8988T (cell line): ENCODE data around the gene DTL.
A peak's percentile ranks its signal among the peaks of the same experiment; 100 is the strongest.
"Not testable (repeated sequence)": the region's sequence is repeated elsewhere in the genome, so short reads cannot be mapped to it uniquely, and the experiment has no call there.

Source experiments
- DNase-seq: peaks from one replicate; pipeline ENCODE4 v3.0.0; 2011

DTL gene, protein sequence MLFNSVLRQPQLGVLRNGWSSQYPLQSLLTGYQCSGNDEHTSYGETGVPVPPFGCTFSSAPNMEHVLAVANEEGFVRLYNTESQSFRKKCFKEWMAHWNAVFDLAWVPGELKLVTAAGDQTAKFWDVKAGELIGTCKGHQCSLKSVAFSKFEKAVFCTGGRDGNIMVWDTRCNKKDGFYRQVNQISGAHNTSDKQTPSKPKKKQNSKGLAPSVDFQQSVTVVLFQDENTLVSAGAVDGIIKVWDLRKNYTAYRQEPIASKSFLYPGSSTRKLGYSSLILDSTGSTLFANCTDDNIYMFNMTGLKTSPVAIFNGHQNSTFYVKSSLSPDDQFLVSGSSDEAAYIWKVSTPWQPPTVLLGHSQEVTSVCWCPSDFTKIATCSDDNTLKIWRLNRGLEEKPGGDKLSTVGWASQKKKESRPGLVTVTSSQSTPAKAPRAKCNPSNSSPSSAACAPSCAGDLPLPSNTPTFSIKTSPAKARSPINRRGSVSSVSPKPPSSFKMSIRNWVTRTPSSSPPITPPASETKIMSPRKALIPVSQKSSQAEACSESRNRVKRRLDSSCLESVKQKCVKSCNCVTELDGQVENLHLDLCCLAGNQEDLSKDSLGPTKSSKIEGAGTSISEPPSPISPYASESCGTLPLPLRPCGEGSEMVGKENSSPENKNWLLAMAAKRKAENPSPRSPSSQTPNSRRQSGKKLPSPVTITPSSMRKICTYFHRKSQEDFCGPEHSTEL

GRCh38 chr1:212035123-212035834 lies at the start of gene DTL, which contains the start of gene INTS7:
DTL (plus strand) TSS chr1:212035748; CDS start chr1:212035891, 143 bp downstream.
INTS7 (minus strand) TSS chr1:212035557; CDS start chr1:212035437, 120 bp downstream.
- peak; percentile 77 for DNase-seq

- DNase-seq, result no peak
Measured at GRCh38 chr1:211986628-211987254, 48.8 kb upstream of the DTL start.

DNA sequence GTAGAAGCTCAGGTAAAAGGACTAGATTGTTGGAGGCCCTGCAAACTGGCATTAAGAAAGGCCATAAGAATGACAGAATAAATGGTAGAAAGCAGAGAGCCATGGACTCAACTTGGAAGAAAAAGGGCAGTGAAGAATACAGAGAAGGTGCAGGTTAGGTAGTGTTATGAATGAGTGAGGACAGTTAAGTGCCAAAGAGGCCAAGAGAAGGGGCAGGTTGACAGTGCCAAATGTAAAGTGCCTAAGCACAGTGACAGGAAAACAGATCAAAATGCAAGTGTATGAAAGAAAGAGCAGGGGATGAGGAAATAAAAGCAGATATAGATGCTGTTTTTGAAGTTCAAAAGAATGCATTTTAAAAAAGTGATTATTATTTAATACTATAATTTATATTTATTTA lies 43.9 kb upstream of the DTL start:
- no peak for DNase-seq

DNA sequence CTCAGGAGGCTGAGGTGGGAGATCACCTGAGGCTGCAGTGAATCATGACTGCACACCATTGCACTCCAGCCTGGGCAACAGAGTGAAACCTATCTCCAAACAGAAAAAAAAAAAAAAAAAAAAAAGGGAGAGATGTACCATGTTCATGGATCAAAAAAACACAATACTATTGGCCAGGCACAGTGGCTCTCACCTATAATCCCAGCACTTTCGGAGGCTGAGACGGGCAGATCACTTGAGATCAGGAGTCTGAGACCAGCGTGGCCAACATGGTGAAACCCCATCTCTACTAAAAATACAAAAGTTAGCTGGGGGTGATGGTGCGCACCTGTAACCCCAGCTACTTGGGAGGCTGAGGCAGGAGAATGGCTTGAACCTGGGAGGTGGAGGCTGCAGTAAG lies 38.1 kb upstream of the DTL start:
- DNase-seq, result not testable (repeated sequence)

GRCh38 chr1:212002536-212002935 lies 33.0 kb upstream of the DTL start:
- no peak for DNase-seq

- DNase-seq, result no peak
Measured at GRCh38 chr1:212004895-212005608, 30.5 kb upstream of the DTL start.

DNA sequence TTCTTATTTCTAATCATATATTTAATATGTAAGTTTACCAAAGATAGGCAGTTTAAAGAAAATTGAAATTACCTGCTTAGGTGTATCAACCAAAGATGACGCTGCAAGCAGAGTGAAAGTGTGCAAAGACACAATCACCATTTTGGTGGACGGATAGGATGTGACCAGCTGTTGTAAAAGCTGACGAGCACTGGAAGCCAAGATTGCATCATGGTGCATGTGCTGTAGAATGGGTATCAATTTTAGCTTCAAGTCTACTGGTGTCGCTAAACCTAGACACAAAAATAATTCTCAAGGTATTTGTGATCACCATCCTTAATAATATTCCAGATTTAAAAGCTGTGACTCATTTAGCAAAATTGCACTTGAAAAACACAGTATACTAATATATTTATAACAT lies 28.4 kb upstream of the DTL start:
- no peak for DNase-seq

DNA sequence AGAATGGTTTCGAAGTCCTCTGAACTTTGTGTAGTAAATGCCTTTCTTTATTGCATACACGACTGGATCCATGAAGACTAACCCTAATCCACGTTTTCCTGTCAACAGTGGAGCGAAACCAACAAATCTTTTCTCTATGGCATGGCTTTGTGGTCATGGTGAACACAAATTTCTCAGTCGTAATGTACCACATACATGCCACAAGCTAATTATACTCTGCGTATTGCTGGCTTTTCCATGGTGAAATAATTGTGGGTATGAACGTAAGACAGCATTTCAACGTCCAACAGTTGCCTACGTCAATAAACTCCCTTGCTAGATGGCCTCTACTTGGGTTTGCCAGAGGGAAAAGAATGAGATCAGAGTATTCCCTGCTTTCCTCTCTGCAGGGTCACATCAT lies 27.7 kb upstream of the DTL start:
- DNase-seq, result no peak

DNA sequence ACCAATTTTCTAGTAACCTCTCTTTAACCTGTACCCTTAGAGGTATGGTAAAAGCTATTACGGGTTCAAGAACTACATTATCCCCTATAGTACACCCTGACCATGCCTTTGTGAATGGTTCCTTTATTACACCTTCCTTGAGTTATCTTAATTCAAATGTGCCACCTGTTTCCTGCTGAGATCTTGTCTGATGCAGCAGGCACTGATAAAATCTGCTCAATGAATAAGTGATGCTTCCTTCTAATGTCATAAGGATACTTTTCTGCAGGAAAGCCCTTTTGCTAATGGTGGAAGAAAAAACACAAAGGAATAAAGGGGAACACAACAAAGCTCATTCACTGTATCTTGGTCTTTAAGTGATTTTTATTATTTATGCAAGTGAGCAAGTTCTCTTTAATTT lies 26.0 kb upstream of the DTL start:
- no peak for DNase-seq

- DNase-seq, result no peak
Measured at GRCh38 chr1:212010004-212010403, 25.5 kb upstream of the DTL start.

- DNase-seq, result peak; percentile 31
Measured at GRCh38 chr1:212012034-212012740, 23.4 kb upstream of the DTL start.

DNA sequence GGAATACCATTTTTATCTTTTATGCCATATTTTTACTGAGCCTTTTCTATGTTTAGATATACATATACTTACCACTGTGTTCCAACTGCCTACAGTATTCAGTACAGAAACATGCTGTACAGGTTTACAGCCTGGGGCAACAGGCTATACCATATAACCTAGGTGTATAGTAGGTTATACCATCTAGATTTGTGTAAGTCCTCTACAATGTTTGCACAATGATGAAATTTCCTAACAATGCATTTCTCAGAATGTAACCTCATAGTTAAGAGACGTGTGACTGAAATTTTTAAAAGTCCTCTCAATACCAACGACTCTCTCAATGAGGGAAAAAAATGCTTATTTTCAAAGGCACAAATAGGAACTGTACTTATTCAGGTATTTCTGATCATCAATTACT lies 21.9 kb upstream of the DTL start:
- DNase-seq, result no peak

GRCh38 chr1:212020975-212021374 lies 14.6 kb upstream of the DTL start:
- no peak for DNase-seq

DNA sequence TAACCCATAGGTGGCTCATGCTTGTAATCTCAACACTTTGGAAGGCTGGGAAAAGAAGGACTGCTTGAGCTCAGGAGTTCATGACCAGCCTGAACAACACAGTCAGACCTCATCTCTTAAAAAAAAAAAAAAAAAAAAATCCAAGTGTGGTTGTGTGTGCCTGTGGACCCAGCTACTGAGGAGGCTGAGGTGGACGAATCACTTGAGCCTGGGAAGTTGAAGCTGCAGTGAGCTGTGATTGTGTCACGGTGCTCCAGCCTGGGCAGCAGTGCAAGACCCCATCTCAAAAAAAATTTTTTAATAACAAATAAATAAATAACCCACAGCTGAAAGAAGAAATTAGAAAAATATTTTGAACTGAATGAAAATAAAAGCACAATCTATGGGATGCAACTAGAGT lies 14.0 kb upstream of the DTL start:
- no peak for DNase-seq

DNA sequence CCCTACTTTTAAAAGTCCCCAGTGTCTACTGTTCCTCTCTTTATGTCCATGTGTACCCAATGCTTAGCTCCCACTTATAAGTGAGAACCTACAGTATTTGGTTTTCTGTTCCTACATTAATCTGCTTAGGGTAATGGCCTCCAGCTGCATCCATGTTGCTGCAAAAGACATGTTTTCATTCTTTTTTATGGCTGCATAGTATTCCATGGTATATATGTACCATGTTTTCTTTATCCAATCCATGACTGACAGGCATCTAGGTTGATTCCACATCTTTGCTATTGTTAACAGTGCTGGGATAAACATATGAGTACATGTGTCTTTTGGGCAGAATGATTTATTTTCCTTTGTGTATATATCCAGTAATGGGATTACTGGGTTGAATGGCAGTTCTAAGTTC lies 12.6 kb upstream of the DTL start:
- DNase-seq, result not testable (repeated sequence)

GRCh38 chr1:212024469-212025149 lies 10.9 kb upstream of the DTL start:
- DNase-seq, result no peak

DNA sequence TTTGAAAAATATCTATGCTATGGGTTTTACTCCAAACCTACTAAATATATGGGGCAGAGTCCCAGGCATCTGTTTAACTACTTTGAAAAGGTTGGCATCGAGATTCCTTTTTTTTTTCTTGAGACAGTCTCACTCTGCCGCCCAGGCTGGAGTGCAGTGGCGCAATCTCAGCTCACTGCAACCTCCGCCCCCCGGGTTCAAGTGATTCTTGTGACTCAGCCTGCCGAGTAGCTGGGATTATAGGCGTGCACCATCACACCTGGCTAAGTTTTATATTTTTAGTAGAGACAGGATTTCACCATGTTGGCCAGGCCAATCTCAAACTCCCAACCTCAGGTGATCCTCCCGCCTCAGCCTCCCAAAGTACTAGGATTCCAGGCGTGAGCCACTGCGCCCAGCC lies 7.8 kb upstream of the DTL start:
- not testable (repeated sequence) for DNase-seq

DNA sequence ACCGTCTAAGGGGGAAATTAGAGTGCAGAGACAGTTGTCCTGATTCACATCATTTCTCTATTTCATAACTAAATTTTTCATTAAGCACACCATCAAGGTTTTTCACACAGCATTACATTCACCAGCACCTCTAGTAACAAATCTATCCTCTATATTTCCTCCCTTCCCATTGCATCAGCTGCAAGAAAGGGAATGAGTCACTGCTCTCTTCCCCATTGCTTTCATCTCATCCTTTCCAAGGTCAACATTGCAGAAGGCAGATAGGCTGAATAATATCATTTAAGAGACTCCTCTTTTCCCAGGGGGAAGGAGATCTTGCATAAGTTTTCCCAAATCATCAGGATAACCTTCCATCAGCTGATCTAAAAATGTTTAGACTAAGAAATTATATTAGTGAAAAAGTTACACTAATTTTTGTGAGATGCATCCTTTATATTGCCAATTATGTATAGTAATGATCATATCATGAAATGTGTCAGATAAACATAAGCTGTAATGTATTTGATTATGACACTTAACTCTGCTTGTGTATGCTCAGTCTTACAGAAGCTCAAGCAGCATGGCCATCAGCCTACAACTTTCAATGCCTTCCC lies 4.5 kb upstream of the DTL start:
- DNase-seq, result no peak

- no peak for DNase-seq
Measured at GRCh38 chr1:212034516-212035122, 929 bp upstream of the DTL start.
